Body of pancreas (tissue), 4 donors: Measurements from ENCODE around the gene TXNDC2.
"Not testable (repeated sequence)": the region's sequence is repeated elsewhere in the genome, so short reads cannot be mapped to it uniquely, and the experiment has no call there.

Source experiments
- CTCF ChIP-seq, 7 experiments: fragments of 450-650 bp in 4 of 7; fragments of 200-600 bp in 3 of 7; sonication (generic) in 3 of 7; IDR thresholded peaks; one replicate each; pipeline ENCODE4 v1.5.1; 2016 to 2019; ENCODE audit warnings: antibody characterized with exemption in 7 of 7
- POLR2A ChIP-seq, 3 donors: fragments of 450-650 bp; IDR thresholded peaks; one replicate each; pipeline ENCODE4 v1.6.1; 2016; ENCODE audit warnings: antibody characterized with exemption in 3 of 3, mild to moderate bottlenecking in 2 of 3

- TF ChIP-seq CTCF, POLR2A (IDR thresholded peaks at IDR 0.05): not testable (repeated sequence)
These were observed 13.8 kb downstream of the TXNDC2 start for GRCh38 chr18:9899550-9899930.
